ENCODE measurements around the gene RPS10. TPM values are rescaled to one million over a fixed set of nuclear protein-coding genes. Genes with fewer than 3 reads are reported as not detected.
"Not testable (repeated sequence)": the region's sequence is repeated elsewhere in the genome, so short reads cannot be mapped to it uniquely, and the experiment has no call there.

The RPS10 gene
- total RNA-seq, 1 experiment from 2014 or later = 1,363 TPM

GRCh38 chr6:34371865-34372264 is 54.0 kb downstream of the RPS10 start:
- H3K27ac ChIP-seq (ENCODE audit: low read length); in situ Hi-C loops (cut with HindIII; ENCODE audit: low pct_unique_long_range_greater_than_20kb, low sequenced_read_pairs); H3K9me3 ChIP-seq (ENCODE audit: control insufficient read depth, insufficient read depth, low read depth, low read length); CTCF ChIA-PET; H3K4me3 ChIP-seq (ENCODE audit: low read depth in 2 of 2, low read length in 2 of 2); ATAC-seq; intact Hi-C loops (cut with micrococcal nuclease; ENCODE audit: unreplicated experiment); POLR2A ChIA-PET; H3K36me3 ChIP-seq (ENCODE audit: control insufficient read depth, insufficient read depth, low read length); BruUV-seq (replicated peaks); H3K4me1 ChIP-seq (ENCODE audit: control insufficient read depth, insufficient read depth, low read length); DNase-seq (ENCODE audit: low read depth, low spot score); H3K27me3 ChIP-seq (ENCODE audit: control insufficient read depth, insufficient read depth, low read length): not testable (repeated sequence)

GRCh38 chr6:34370361-34370760 is 55.5 kb downstream of the RPS10 start:
- POLR2A ChIA-PET = interaction anchor here (0.7 kb wide), 1 partner anchor 11 kb away, joined by 3 read pairs; no protein-coding TSS in a partner anchor
- no TSS peak for BruUV-seq (replicated peaks)
- no peak for ATAC-seq
- H3K4me3 ChIP-seq (ENCODE audit: low read depth in 2 of 2, low read length in 2 of 2) = no peak overlapping the region
- CTCF ChIA-PET = no interaction called here
- no peaks in the 10 kb centered on the region for H3K27me3 ChIP-seq (ENCODE audit: control insufficient read depth, insufficient read depth, low read length)
- intact Hi-C loops (cut with micrococcal nuclease; ENCODE audit: unreplicated experiment) (no loop called here), in situ Hi-C loops (cut with HindIII; ENCODE audit: low pct_unique_long_range_greater_than_20kb, low sequenced_read_pairs) (no loop called here)
- no peaks in the 10 kb centered on the region for H3K4me1 ChIP-seq (ENCODE audit: control insufficient read depth, insufficient read depth, low read length)
- no peaks in the 10 kb centered on the region for H3K9me3 ChIP-seq (ENCODE audit: control insufficient read depth, insufficient read depth, low read depth, low read length)
- DNase-seq (ENCODE audit: low read depth, low spot score) = no peak
- no peak overlapping the region for H3K27ac ChIP-seq (ENCODE audit: low read length)
- no peaks in the 10 kb centered on the region for H3K36me3 ChIP-seq (ENCODE audit: control insufficient read depth, insufficient read depth, low read length)
- TF ChIP-seq, protein P1, sequence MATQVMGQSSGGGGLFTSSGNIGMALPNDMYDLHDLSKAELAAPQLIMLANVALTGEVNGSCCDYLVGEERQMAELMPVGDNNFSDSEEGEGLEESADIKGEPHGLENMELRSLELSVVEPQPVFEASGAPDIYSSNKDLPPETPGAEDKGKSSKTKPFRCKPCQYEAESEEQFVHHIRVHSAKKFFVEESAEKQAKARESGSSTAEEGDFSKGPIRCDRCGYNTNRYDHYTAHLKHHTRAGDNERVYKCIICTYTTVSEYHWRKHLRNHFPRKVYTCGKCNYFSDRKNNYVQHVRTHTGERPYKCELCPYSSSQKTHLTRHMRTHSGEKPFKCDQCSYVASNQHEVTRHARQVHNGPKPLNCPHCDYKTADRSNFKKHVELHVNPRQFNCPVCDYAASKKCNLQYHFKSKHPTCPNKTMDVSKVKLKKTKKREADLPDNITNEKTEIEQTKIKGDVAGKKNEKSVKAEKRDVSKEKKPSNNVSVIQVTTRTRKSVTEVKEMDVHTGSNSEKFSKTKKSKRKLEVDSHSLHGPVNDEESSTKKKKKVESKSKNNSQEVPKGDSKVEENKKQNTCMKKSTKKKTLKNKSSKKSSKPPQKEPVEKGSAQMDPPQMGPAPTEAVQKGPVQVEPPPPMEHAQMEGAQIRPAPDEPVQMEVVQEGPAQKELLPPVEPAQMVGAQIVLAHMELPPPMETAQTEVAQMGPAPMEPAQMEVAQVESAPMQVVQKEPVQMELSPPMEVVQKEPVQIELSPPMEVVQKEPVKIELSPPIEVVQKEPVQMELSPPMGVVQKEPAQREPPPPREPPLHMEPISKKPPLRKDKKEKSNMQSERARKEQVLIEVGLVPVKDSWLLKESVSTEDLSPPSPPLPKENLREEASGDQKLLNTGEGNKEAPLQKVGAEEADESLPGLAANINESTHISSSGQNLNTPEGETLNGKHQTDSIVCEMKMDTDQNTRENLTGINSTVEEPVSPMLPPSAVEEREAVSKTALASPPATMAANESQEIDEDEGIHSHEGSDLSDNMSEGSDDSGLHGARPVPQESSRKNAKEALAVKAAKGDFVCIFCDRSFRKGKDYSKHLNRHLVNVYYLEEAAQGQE (IDR thresholded peaks at IDR 0.05; ENCODE audit: insufficient read depth in 1 of 2, low read depth in 2 of 2, low read length in 1 of 2) = no peak

DNA sequence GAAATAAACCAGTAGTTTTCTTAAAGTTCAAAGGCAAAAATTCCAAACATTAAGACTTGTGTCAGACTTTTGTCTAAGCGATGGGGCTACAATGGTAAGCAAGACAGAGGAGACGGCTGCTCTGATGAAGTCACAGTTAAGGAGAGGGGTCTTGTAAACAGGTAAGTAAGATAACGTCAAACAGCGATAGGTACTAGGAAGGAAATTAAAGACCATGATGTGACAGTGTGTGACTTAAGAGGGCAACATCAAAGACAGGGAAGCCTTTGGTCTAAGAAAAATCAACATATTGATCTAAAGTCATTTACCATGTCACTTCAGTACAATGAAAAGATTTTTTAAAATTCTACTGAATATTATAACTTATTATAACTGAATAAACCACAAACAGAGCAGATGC is 56.5 kb downstream of the RPS10 start:
- DNase-seq (ENCODE audit: low read depth, low spot score) (no peak), ATAC-seq (no peak)
- no peak overlapping the region for H3K27ac ChIP-seq (ENCODE audit: low read length)
- BruUV-seq (replicated peaks) = no TSS peak
- POLR2A ChIA-PET = no interaction called here
- H3K27me3 ChIP-seq (ENCODE audit: control insufficient read depth, insufficient read depth, low read length) = no peaks in the 10 kb centered on the region
- intact Hi-C loops (cut with micrococcal nuclease; ENCODE audit: unreplicated experiment) (no loop called here), in situ Hi-C loops (cut with HindIII; ENCODE audit: low pct_unique_long_range_greater_than_20kb, low sequenced_read_pairs) (no loop called here)
- H3K4me3 ChIP-seq (ENCODE audit: low read depth in 2 of 2, low read length in 2 of 2) = no peak overlapping the region
- H3K4me1 ChIP-seq (ENCODE audit: control insufficient read depth, insufficient read depth, low read length) = no peaks in the 10 kb centered on the region
- TF ChIP-seq TCF7L2 (IDR thresholded peaks at IDR 0.05; ENCODE audit: low read depth, low read length) = no peak
- TF ChIP-seq SIN3A (IDR thresholded peaks at IDR 0.05; ENCODE audit: borderline replicate concordance, insufficient read depth, low read depth, low read length) = no peak
- TF ChIP-seq, protein P2, sequence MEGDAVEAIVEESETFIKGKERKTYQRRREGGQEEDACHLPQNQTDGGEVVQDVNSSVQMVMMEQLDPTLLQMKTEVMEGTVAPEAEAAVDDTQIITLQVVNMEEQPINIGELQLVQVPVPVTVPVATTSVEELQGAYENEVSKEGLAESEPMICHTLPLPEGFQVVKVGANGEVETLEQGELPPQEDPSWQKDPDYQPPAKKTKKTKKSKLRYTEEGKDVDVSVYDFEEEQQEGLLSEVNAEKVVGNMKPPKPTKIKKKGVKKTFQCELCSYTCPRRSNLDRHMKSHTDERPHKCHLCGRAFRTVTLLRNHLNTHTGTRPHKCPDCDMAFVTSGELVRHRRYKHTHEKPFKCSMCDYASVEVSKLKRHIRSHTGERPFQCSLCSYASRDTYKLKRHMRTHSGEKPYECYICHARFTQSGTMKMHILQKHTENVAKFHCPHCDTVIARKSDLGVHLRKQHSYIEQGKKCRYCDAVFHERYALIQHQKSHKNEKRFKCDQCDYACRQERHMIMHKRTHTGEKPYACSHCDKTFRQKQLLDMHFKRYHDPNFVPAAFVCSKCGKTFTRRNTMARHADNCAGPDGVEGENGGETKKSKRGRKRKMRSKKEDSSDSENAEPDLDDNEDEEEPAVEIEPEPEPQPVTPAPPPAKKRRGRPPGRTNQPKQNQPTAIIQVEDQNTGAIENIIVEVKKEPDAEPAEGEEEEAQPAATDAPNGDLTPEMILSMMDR (IDR thresholded peaks at IDR 0.05) = no peak
- no peak for TF ChIP-seq POLR2AphosphoS5 (IDR thresholded peaks at IDR 0.05; ENCODE audit: low read depth, low read length)
- TF ChIP-seq, protein P1 (IDR thresholded peaks at IDR 0.05; ENCODE audit: insufficient read depth in 1 of 2, low read depth in 2 of 2, low read length in 1 of 2) = no peak
- H3K36me3 ChIP-seq (ENCODE audit: control insufficient read depth, insufficient read depth, low read length) = no peaks in the 10 kb centered on the region
- no peaks in the 10 kb centered on the region for H3K9me3 ChIP-seq (ENCODE audit: control insufficient read depth, insufficient read depth, low read depth, low read length)
- CTCF ChIA-PET = interaction anchor here (0.5 kb wide), 1 partner anchor 57 kb away, joined by 4 read pairs; the partner anchor contains the start of gene RPS10

All from Panc1 (cell line).